Upper lobe of left lung (tissue), 6 donors: ENCODE data around the gene CDC27. TPM values are rescaled to one million over a fixed set of nuclear protein-coding genes. Genes with fewer than 3 reads are reported as not detected.
A peak's percentile ranks its signal among the peaks of the same experiment; 100 is the strongest.
"Not testable (repeated sequence)": the region's sequence is repeated elsewhere in the genome, so short reads cannot be mapped to it uniquely, and the experiment has no call there.

Experiments used
- ATAC-seq, 2 donors: fragments of 200-7000 bp; cut with Tn5 transposase; one replicate each; pipeline ENCODE4 v1.9.1; 2022; ENCODE audit warnings: mild to moderate bottlenecking in 2 of 2, moderate library complexity in 2 of 2; ENCODE audit not compliant: low FRiP score in 2 of 2
- DNase-seq, 2 donors: peaks; one replicate each; pipeline ENCODE4 v3.0.0-alpha.2; 2019 to 2020
- H3K27ac ChIP-seq, 4 donors: fragments of 200-600 bp; sonication (generic); one replicate each; pipeline ENCODE4 v1.5.1; 2016 to 2019
- H3K27me3 ChIP-seq, 4 donors: fragments of 200-600 bp; sonication (generic); one replicate each; pipeline ENCODE4 v1.5.1; 2017 to 2019
- H3K36me3 ChIP-seq, 4 donors: fragments of 200-600 bp; sonication (generic); one replicate each; pipeline ENCODE4 v1.5.1; 2016 to 2019
- H3K4me1 ChIP-seq, 4 donors: fragments of 200-600 bp; sonication (generic); one replicate each; pipeline ENCODE4 v1.5.1; 2018 to 2019
- H3K4me3 ChIP-seq, 4 donors: fragments of 200-600 bp; sonication (generic); one replicate each; pipeline ENCODE4 v1.5.1; 2017 to 2019; ENCODE audit warnings: mild to moderate bottlenecking in 2 of 4, moderate library complexity in 1 of 4
- H3K9me3 ChIP-seq, 4 donors: fragments of 200-600 bp; sonication (generic); one replicate each; pipeline ENCODE4 v1.5.1; 2018 to 2019
- CTCF ChIP-seq, 6 experiments: fragments of 450-650 bp in 4 of 6; fragments of 200-600 bp in 2 of 6; sonication (generic) in 2 of 6; IDR thresholded peaks; one replicate each; pipeline ENCODE4 v1.5.1; 2016 to 2019; ENCODE audit warnings: antibody characterized with exemption in 6 of 6
- EP300 ChIP-seq, 4 donors: sonication (generic); formaldehyde crosslinking; IDR thresholded peaks; one replicate each; pipeline ENCODE4 v1.5.1; 2017; ENCODE audit warnings: antibody characterized with exemption in 4 of 4, control low read depth in 2 of 4
- POLR2A ChIP-seq, 4 donors: fragments of 450-650 bp; IDR thresholded peaks; one replicate each; pipeline ENCODE4 v1.5.1; 2016 to 2017; ENCODE audit warnings: antibody characterized with exemption in 4 of 4, mild to moderate bottlenecking in 2 of 4
- POLR2AphosphoS5 ChIP-seq, 2 donors: sonication (generic); formaldehyde crosslinking; IDR thresholded peaks; one replicate each; pipeline ENCODE4 v1.5.1; 2017; ENCODE audit warnings: antibody characterized with exemption in 2 of 2
- WGBS, 2 donors: methylation state at CpG; one replicate each; pipeline ENCODE4 v1.1.5; 2017 to 2018; 5-methylcytosine and 5-hydroxymethylcytosine counted together
- total RNA-seq, 6 donors: library from RNA; depleted of rRNA in 4 of 6; stranded (reverse); fragments of >200 nt in 4 of 6; gene quantifications; one replicate each; pipeline versions ENCODE4 v1.1.0 to v1.2.1, GENCODE V29; 2016 to 2021
- donor health status: DM: no; HTN: no; CAD: no; lungs with moderate emphysema.
- donor health status: DM: no; HTN: yes; CAD: no; lungs with severe emphysema.

The CDC27 gene
- total RNA-seq, 6 donors from 2014 or later = 40.3 to 74.8 (median 55.1) TPM

DNA sequence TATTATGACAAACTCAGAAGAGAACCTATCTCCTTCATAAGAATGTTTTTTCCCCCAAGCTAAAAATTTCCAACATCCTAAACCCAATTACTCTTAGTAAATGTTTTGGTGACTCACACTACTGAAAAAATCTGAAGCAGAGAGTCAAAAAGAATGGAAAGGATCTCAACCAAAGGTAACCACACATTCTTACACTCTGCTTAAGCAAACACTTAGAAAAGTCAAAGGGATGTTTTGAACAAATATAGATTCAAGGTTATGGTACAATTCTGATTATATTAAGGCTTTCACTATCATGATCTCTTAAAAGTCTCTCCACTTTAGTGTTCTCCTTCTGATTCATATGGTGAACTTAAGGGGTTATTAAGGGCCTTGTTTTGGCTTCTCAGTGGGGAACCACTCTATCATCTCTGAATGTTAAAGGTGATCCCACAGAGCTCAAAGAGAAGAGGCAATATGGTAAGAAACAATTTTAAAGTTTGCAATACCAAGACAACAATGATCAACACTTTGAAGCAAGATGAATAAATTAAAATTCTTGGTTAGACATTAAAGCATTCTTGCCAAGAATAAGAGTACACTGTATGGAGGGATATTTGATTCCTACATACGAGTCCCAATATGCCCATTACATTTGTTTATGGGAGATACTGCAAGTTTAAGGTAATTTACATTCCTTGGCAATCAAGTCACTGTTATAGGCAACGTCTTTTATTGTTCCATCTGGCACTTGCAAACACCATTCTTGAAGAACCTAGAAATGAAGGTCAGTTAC is 69.2 kb downstream of the CDC27 start:
- Histone ChIP-seq H3K9me3 (no peaks in the 10 kb centered on the region), H3K4me1 (no peaks in the 10 kb centered on the region), H3K27me3 (no peaks in the 10 kb centered on the region), H3K27ac (no peak overlapping the region), H3K36me3 (peaks cover 5 to 54% (median 21%) of the 10 kb centered on the region in 4 donors), H3K4me3 (no peak overlapping the region)
- TF ChIP-seq POLR2A (IDR thresholded peaks at IDR 0.05) = no peak
- no peak for TF ChIP-seq POLR2AphosphoS5 (IDR thresholded peaks at IDR 0.05)
- no peak for TF ChIP-seq CTCF (IDR thresholded peaks at IDR 0.05)
- TF ChIP-seq EP300 (IDR thresholded peaks at IDR 0.05) = no peak
- 72 to 90% methylated on average over 2 of the region's 2 CpGs for WGBS, 2 donors
- peak in 1 of 2 donors; percentile 37 for ATAC-seq
- no peak for DNase-seq

GRCh38 chr17:47117386-47117785 is 71.7 kb downstream of the CDC27 start:
- Histone ChIP-seq H3K4me3 (no peak overlapping the region), H3K4me1 (no peaks in the 10 kb centered on the region), H3K27me3 (no peaks in the 10 kb centered on the region), H3K36me3 (peaks cover 5 to 35% (median 15%) of the 10 kb centered on the region in 4 donors), H3K9me3 (no peaks in the 10 kb centered on the region), H3K27ac (no peak overlapping the region)
- no peak for ATAC-seq
- no peak for DNase-seq
- WGBS, 2 donors = 85 to 93% methylated on average over 3 of the region's 3 CpGs
- TF ChIP-seq EP300 (IDR thresholded peaks at IDR 0.05) (no peak), POLR2AphosphoS5 (IDR thresholded peaks at IDR 0.05) (no peak), POLR2A (IDR thresholded peaks at IDR 0.05) (no peak), CTCF (IDR thresholded peaks at IDR 0.05) (no peak)

- Histone ChIP-seq H3K9me3 (no peaks in the 10 kb centered on the region), H3K27me3 (no peaks in the 10 kb centered on the region), H3K36me3 (no peaks in the 10 kb centered on the region), H3K4me1 (no peaks in the 10 kb centered on the region), H3K4me3 (no peak overlapping the region), H3K27ac (no peak overlapping the region)
- 90% methylated on average over 6 to 7 of the region's 7 CpGs for WGBS, 2 donors
- TF ChIP-seq POLR2AphosphoS5 (IDR thresholded peaks at IDR 0.05) (no peak), CTCF (IDR thresholded peaks at IDR 0.05) (no peak), POLR2A (IDR thresholded peaks at IDR 0.05) (no peak), EP300 (IDR thresholded peaks at IDR 0.05) (no peak)
- ATAC-seq (no peak), DNase-seq (no peak)
These were observed 83.0 kb downstream of the CDC27 start for GRCh38 chr17:47106130-47106529.

DNA sequence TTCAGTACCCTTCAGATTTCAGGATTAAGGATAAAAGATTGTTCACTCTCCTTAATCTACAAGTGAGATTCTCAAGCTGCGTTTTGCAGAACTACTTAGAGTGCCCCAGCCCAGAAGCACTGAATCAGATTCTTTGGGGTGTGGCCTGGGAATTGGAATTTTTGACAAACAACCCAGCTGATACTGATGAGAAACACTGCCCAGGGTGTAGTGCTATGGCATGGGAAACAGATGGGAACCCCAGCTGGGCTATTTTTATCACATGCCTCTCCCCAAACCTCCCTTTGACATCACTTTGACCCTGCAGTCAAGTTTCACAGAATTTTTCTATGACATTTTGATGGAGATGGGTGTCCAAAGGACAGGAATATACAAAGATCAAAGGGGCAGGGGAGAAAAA is 83.8 kb downstream of the CDC27 start:
- not testable (repeated sequence) for H3K4me1 ChIP-seq, H3K27ac ChIP-seq, DNase-seq, ATAC-seq, H3K9me3 ChIP-seq, H3K27me3 ChIP-seq, H3K36me3 ChIP-seq, H3K4me3 ChIP-seq
- 25% methylated on average over 1 of the region's 1 CpG for WGBS, 2 donors
- TF ChIP-seq POLR2AphosphoS5 (IDR thresholded peaks at IDR 0.05) = peak in 1 of 2 donors; percentile 12

DNA sequence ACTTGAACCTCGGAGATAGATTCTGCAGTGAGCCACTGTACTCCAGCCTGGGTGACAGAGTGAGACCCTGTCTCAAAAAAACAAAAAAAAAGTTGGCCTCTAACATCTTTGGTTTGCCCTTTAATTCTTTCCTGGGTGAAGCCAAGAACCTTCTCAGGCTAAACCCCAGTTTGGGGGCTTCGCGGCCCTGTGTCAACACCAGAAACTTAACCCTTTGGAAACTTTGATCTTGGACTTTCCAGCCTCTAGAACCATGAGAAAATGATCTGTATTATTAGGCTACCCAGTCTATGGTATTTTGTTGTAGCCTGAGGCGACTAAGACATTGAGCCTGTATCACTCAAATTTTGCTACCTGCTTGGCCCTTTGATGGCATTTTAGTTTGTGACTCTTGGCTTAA is 86.2 kb downstream of the CDC27 start:
- 88 to 91% methylated on average over 4 of the region's 4 CpGs for WGBS, 2 donors
- TF ChIP-seq CTCF (IDR thresholded peaks at IDR 0.05) = no peak
- no peak for TF ChIP-seq POLR2A (IDR thresholded peaks at IDR 0.05)
- no peak for TF ChIP-seq POLR2AphosphoS5 (IDR thresholded peaks at IDR 0.05)
- TF ChIP-seq EP300 (IDR thresholded peaks at IDR 0.05) = no peak
- no peak for ATAC-seq

More for the DNA sequence above, 86.2 kb downstream of the CDC27 start:
- DNase-seq = no peak
- no peaks in the 10 kb centered on the region for H3K27me3 ChIP-seq
- H3K9me3 ChIP-seq = no peaks in the 10 kb centered on the region
- no peaks in the 10 kb centered on the region for H3K36me3 ChIP-seq
- no peak overlapping the region for H3K4me3 ChIP-seq
- H3K27ac ChIP-seq = no peak overlapping the region
- peaks cover 10 to 24% (median 12%) of the 10 kb centered on the region in 4 donors for H3K4me1 ChIP-seq
